Epithelial cell of proximal tubule (primary cell): ENCODE measurements around the gene TMEM151A. TPM values are rescaled to one million over a fixed set of nuclear protein-coding genes. Genes with fewer than 3 reads are reported as not detected.

ENCODE experiments used
- DNase-seq: peaks from one replicate; pipeline ENCODE4 v3.0.0-alpha.2; 2011; ENCODE audit warnings: low read depth
- H3K4me3 ChIP-seq: 2 replicates; pipeline ENCODE4 v1.5.1; 2011; ENCODE audit warnings: low read depth, mild to moderate bottlenecking, low read length
- CTCF ChIP-seq: conservative IDR thresholded peaks from 2 replicates; pipeline ENCODE4 v1.5.1; 2012; ENCODE audit warnings: low read depth, mild to moderate bottlenecking, low read length
- total RNA-seq: library from RNA; depleted of rRNA; stranded (reverse); fragments of >200 nt; gene quantifications from 2 replicates; pipeline ENCODE4 v1.2.3, GENCODE V29; 2015

The TMEM151A gene
- total RNA-seq, 1 donor from 2014 or later: 0.58 TPM

- H3K4me3 ChIP-seq: no peak overlapping the region
- TF ChIP-seq CTCF: no peak
- DNase-seq: no peak
Measured at GRCh38 chr11:66314561-66315497, 23.1 kb downstream of the TMEM151A start.

GRCh38 chr11:66315498-66315885, 23.8 kb downstream of the TMEM151A start:
- no peak for DNase-seq
- no peak overlapping the region for H3K4me3 ChIP-seq
- TF ChIP-seq CTCF: no peak

- TF ChIP-seq CTCF: no peak
- DNase-seq: no peak
- H3K4me3 ChIP-seq: no peak overlapping the region
Measured at GRCh38 chr11:66315921-66316811, 24.5 kb downstream of the TMEM151A start.

GRCh38 chr11:66316849-66317251, 25.2 kb downstream of the TMEM151A start, which contains the start of gene CD248:
Gene CD248 (minus strand): TSS chr11:66317044. CDS start chr11:66317027, 17 bp downstream.
- no peak for DNase-seq
- H3K4me3 ChIP-seq: no peak within 1 kb of the TSS
- TF ChIP-seq CTCF: no peak

- no peak for TF ChIP-seq CTCF
- no peak overlapping the region for H3K4me3 ChIP-seq
- no peak for DNase-seq
Measured at GRCh38 chr11:66317322-66317722, 25.6 kb downstream of the TMEM151A start.

- peak; percentile 18 for DNase-seq
- H3K4me3 ChIP-seq: no peak overlapping the region
- no peak for TF ChIP-seq CTCF
Measured at GRCh38 chr11:66317723-66318599, 26.3 kb downstream of the TMEM151A start.
